GM19438 (cell line): ENCODE data around the gene AHRR.

ENCODE experiments used
- ATAC-seq: cut with Tn5 transposase; IDR thresholded peaks from one replicate; pipeline ENCODE4 v1.9.1; 2021; ENCODE audit warnings: low read depth; ENCODE audit not compliant: unreplicated experiment

AHRR gene

GRCh38 chr5:344668-345067, 23.2 kb downstream of the AHRR start:
- ATAC-seq = no peak

DNA sequence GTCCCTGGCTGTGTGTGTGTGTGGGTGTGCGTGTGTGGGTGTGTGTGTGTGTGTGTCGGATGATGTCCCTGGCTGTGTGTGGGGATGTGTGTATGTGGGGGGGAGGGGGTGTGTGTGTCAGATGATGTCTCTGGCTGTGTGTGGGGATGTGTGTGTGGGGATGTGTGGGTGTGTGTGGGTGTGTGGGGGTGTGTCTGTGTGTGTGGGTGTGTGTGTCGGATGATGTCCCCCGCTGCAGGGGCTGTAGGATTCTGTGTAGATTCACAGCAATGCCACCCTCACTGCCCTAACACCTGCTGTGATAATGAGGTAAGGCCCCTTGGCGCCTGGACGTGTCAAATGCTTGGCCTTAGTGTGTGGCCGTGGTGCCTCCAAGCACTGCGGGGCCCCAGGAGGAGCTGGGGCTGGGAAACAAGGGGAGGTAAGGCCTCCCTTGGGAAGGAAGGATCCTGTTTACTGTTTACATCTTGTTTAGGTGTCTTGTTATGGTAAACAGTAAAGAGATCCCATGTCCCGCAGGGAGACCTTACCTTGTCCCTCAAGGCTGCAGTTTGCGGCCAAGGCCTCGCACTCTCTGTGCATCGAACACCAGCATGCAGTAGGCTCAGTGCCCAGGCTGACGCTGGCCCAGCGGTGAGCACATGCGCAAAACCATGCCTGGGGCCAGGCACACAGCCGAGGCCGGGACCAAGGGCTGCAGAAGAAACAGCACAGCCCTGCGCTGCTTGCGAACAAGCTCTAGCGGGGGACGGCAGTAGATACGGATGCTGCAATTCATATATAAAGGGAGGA, 24.1 kb downstream of the AHRR start:
- no peak for ATAC-seq

GRCh38 chr5:346229-346935, 24.9 kb downstream of the AHRR start:
- no peak for ATAC-seq

DNA sequence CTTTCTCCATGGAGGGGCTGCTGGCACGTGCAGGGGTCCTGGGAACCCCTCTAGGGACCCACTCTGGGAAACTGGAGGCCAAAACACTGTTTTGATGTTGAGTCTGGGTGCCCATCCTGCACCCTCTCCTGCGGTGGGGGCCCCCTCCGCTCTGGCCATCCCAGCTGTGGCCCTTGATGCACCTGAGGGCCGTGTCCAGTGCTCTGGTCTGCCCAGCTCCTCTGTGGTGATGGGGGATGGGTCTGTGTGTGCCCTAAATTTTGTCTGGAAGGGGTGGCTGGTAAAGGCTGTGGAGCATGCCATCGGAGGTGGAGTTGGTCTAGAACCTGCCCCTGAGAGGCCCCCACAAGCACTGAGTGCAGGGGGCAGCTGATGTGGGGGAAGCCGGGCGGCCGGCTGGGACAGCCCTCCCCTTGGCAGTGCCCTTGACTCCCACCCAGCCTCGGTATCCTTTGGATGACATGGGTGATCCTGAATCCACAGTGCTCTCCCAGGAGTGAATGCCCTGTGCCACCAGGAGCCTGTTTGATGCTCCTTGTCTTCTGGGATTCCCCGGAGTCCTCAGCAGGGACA, 26.3 kb downstream of the AHRR start:
- ATAC-seq = no peak

GRCh38 chr5:348726-349125, 27.2 kb downstream of the AHRR start:
- no peak for ATAC-seq

- no peak for ATAC-seq
Measured at GRCh38 chr5:350355-350754, 28.8 kb downstream of the AHRR start.

- ATAC-seq = no peak
Measured at GRCh38 chr5:351084-351920, 29.8 kb downstream of the AHRR start.

DNA sequence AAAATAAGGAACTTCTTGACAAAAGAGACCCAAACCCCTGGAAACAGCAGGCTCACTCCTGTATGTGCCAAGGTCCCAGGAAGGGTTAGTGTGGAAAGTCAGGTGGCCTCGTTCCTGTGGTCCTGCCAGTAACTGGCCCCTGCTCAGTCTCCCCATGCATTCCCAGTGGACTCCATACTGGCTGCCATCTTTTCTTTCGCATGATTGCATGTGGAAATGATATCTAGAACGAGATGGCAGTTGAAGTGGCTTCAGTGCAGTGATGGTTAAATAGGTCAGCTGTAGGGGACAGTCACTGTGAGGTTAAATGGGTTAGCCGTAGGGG, 30.4 kb downstream of the AHRR start:
- no peak for ATAC-seq

DNA sequence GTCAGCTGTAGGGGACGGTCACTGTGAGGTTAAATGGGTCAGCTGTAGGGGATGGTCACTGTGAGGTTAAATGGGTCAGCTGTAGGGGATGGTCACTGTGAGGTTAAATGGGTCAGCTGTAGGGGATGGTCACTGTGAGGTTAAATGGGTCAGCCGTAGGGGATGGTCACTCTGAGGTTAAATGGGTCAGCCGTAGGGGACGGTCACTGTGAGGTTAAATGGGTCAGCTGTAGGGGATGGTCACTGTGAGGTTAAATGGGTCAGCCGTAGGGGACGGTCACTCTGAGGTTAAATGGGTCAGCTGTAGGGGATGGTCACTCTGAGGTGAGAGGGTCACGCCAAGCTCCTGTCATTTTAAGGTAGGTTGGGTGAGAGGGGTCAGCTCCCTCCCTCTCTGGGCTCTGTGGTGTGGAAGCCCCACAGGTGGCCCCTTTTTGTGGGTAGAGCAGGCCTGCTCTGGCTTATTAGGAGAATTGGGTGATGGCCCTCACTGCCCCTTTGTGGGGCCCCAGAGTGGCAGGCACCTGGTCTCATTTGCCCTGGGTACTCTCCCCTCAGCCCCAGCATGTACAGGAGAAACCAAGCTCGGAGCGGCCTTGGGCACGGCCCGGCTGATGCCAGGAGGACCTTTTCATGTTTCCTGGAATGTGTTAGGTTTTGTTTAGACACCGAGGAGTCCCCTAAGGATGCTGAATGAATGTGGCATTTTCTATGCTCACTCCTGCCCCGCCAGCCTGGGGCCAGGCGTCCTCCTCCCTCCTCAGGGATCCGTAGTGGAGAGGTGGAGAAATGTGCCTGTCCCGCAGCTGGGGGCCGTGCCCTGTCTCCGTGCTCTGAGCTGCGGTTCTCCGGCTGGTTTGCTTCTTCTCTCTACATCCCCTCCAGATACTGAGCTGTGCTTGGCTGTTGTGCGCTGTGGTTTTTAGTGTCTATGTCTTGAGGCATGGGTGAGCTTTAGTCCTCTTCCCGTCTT, 31.4 kb downstream of the AHRR start:
- ATAC-seq = no peak

DNA sequence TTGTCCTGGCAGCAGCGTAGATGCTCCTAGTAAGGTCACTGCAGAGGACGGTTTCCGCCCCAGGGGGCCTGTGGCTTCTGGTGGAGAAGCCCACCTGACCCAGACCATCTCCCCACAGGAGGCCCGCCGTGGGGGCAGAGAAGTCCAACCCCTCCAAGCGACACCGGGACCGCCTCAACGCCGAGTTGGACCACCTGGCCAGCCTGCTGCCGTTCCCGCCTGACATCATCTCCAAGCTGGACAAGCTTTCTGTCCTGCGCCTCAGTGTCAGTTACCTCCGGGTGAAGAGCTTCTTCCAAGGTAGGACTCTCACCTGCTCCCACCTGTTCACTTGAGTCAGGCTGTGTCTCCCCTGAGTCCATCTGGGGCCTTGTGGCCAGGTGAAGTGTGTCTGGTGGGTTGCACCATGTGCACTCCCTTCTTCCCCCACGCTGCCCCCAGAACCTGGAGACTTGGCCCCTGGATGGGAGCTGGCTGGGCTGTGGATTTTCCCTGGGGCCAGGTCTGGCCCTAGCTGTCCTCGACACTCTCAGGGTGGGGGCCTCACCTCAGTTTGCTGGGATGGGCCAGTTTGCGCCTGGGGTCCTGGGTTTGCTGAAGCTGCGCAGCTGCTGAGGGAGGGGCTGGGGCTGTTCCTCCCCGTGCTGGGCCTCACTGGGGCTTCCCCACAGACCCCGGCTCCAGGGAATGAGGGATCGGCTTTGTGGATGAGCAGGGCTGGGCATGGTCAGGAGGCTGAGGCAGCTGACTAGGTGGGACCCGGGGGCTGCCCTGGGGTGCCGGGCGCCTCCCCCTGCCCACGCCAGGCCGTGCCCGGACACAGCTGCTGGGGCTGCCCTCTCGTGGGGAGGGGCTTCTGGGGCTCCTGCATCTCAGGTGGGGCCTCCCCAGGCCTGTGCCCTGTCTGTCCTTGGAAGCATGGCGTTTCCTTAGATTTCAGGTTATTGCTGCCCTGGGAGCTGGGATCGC, 32.4 kb downstream of the AHRR start:
- ATAC-seq = no peak

GRCh38 chr5:354581-355378, 33.3 kb downstream of the AHRR start:
- ATAC-seq = no peak

DNA sequence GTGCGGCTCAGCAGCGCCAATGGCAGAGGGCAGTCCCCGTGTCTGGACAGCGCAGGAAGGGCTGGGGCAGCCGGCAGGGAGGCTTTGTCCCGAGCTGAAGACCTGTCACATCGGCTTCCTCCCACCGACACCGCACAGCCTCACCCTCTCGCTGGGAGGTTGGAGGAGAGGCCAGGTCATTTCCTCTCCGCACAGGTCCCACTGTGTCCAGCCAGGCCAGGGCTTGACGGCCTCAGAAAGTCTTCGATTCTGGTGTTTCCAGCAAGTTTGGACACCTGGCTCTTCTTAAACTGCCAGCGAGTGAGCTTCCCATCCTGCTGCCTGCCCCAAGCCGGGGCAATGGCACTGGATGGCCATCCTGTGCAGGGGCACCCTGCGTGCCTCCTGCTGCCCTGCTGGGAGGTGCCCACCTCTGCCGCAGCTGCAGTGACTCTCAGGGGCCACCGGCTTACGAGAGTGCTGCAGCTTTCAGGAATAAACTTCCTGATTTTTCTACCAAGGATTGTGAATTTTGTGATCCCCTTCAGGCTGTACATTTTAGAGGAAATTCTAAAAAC, 33.9 kb downstream of the AHRR start:
- no peak for ATAC-seq

DNA sequence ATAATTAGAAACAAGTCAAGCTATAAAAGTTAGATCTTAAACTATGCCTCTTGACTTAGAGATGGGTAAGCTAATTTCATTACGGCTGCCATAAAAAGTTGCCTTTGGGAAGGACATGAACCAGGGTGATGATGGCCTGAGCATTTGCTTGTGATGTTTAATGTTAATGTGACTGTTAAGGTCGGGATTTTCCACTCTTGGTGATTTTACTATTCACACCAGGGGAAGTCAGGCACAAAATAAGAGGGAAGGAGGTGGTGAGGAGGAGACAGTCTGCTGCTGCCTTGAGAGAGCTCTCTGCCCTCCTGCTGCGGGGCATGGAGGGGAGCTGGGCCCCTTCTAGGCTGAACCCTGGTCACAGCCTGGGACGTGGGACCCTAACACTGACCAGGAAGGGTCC, 34.4 kb downstream of the AHRR start:
- ATAC-seq = no peak

DNA sequence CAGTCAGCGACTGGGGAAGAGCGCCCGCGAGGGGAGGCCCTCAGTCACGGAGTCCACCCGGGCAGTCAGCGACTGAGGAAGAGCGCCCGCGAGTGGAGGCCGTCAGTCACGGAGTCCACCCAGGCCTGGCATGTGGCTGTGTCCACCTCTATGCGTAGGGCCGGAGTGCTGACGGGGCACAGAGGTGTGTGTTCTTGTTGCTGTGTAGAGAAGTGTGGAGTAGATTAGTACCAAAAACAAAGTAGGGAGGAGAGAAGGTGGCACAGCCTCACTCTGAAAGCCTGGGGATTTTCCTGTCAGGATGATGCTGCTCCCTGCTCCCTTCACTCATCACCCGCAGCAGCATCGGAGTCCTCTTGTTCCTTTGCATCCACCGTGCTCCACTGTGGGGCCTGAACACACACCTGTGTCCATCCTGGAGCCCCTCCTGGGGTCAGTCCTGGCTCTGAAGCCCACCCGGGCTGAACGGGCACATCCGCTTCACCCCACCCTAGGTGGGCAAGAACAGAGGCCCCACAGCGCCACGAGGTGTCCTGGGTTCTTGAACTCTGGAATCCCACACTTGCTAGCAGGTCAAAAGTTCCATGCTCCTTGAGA, 37.9 kb downstream of the AHRR start:
- no peak for ATAC-seq

- no peak for ATAC-seq
Measured at GRCh38 chr5:360257-361027, 38.9 kb downstream of the AHRR start.

DNA sequence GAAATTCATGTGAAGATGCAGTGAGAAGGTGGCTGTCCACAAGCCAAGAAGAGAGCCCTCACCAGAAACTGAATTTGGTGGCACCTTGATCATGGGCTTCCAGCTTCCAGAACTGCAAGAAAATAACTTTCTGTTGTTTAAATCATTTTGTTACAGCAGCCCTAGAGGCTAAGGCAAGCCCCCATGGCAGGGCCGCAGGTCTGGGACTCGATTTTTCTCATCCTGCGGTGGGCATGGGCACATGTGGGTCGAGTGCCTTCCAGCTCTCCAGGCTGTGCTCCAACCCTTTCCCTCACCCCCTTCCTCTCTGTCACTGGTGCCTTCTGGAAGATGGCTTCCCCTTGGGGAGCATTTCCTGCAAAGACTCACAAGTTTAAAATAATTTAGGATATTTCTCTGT, 40.7 kb downstream of the AHRR start:
- no peak for ATAC-seq
